Neural cell (in vitro differentiated cells): ENCODE data around the gene FAM9C.

ENCODE experiments used
- EP300 ChIP-seq: fragments of 450-650 bp; conservative IDR thresholded peaks from 2 replicates; pipeline ENCODE4 v1.6.1; 2014; ENCODE audit warnings: antibody characterized with exemption, mild to moderate bottlenecking, moderate library complexity; ENCODE audit not compliant: poor library complexity, severe bottlenecking
- EZH2 ChIP-seq: fragments of 200-600, 300-800 bp; shearing (Covaris generic), sonication (generic); IDR thresholded peaks from 2 replicates; pipeline ENCODE4 v1.6.1; 2014; ENCODE audit warnings: antibody characterized with exemption, low read length, borderline replicate concordance, mild to moderate bottlenecking; ENCODE audit not compliant: insufficient read depth, poor library complexity, severe bottlenecking
- POLR2AphosphoS5 ChIP-seq: IDR thresholded peaks from 2 replicates; pipeline ENCODE4 v1.6.1; 2012
- RAD21 ChIP-seq: fragments of 450-650 bp; conservative IDR thresholded peaks from 2 replicates; pipeline ENCODE4 v1.6.1; 2014; ENCODE audit warnings: antibody characterized with exemption, mild to moderate bottlenecking, moderate library complexity
- SMC3 ChIP-seq: fragments of 450-650 bp; conservative IDR thresholded peaks from 2 replicates; pipeline ENCODE4 v1.6.1; 2014; ENCODE audit warnings: antibody characterized with exemption, mild to moderate bottlenecking, moderate library complexity; ENCODE audit not compliant: poor library complexity
- TAF1 ChIP-seq: IDR thresholded peaks from 2 replicates; pipeline ENCODE4 v1.6.1; 2012; ENCODE audit warnings: low read depth
- TF ChIP-seq, protein P1 (sequence below): IDR thresholded peaks from 2 replicates; pipeline ENCODE4 v1.6.1; 2012; ENCODE audit warnings: borderline replicate concordance
- TF ChIP-seq, protein P2 (sequence below): fragments of 450-650 bp; IDR thresholded peaks from 2 replicates; pipeline ENCODE4 v1.5.1; 2014; ENCODE audit warnings: antibody characterized with exemption, mild to moderate bottlenecking, moderate library complexity; ENCODE audit not compliant: poor library complexity, severe bottlenecking

- TF ChIP-seq, protein P1, sequence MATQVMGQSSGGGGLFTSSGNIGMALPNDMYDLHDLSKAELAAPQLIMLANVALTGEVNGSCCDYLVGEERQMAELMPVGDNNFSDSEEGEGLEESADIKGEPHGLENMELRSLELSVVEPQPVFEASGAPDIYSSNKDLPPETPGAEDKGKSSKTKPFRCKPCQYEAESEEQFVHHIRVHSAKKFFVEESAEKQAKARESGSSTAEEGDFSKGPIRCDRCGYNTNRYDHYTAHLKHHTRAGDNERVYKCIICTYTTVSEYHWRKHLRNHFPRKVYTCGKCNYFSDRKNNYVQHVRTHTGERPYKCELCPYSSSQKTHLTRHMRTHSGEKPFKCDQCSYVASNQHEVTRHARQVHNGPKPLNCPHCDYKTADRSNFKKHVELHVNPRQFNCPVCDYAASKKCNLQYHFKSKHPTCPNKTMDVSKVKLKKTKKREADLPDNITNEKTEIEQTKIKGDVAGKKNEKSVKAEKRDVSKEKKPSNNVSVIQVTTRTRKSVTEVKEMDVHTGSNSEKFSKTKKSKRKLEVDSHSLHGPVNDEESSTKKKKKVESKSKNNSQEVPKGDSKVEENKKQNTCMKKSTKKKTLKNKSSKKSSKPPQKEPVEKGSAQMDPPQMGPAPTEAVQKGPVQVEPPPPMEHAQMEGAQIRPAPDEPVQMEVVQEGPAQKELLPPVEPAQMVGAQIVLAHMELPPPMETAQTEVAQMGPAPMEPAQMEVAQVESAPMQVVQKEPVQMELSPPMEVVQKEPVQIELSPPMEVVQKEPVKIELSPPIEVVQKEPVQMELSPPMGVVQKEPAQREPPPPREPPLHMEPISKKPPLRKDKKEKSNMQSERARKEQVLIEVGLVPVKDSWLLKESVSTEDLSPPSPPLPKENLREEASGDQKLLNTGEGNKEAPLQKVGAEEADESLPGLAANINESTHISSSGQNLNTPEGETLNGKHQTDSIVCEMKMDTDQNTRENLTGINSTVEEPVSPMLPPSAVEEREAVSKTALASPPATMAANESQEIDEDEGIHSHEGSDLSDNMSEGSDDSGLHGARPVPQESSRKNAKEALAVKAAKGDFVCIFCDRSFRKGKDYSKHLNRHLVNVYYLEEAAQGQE, result no peak
- TF ChIP-seq, protein P2, sequence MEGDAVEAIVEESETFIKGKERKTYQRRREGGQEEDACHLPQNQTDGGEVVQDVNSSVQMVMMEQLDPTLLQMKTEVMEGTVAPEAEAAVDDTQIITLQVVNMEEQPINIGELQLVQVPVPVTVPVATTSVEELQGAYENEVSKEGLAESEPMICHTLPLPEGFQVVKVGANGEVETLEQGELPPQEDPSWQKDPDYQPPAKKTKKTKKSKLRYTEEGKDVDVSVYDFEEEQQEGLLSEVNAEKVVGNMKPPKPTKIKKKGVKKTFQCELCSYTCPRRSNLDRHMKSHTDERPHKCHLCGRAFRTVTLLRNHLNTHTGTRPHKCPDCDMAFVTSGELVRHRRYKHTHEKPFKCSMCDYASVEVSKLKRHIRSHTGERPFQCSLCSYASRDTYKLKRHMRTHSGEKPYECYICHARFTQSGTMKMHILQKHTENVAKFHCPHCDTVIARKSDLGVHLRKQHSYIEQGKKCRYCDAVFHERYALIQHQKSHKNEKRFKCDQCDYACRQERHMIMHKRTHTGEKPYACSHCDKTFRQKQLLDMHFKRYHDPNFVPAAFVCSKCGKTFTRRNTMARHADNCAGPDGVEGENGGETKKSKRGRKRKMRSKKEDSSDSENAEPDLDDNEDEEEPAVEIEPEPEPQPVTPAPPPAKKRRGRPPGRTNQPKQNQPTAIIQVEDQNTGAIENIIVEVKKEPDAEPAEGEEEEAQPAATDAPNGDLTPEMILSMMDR, result no peak
- no peak for TF ChIP-seq EZH2
- TF ChIP-seq EP300, result no peak
- TF ChIP-seq TAF1, result no peak
- no peak for TF ChIP-seq SMC3
- TF ChIP-seq POLR2AphosphoS5, result no peak
- TF ChIP-seq RAD21, result no peak
Observed at GRCh38 chrX:13044441-13044840, at the start of gene FAM9C.
